ENCODE measurements around the gene FRMD5. TPM values are rescaled to one million over a fixed set of nuclear protein-coding genes. Genes with fewer than 3 reads are reported as not detected.
"Not testable (repeated sequence)": the region's sequence is repeated elsewhere in the genome, so short reads cannot be mapped to it uniquely, and the experiment has no call there.

The FRMD5 gene
- total RNA-seq, 1 experiment from 2014 or later: 27.2 TPM

GRCh38 chr15:44010089-44010488, 185.0 kb downstream of the FRMD5 start:
- no TSS peak for BruUV-seq (replicated peaks)
- TF ChIP-seq SP1 (IDR thresholded peaks at IDR 0.05; ENCODE audit: low read depth) (no peak), ATF3 (IDR thresholded peaks at IDR 0.05) (no peak), JUND (IDR thresholded peaks at IDR 0.05) (no peak)
- H3K4me1 ChIP-seq (ENCODE audit: control insufficient read depth in 1 of 2, insufficient read depth in 2 of 2, low read length in 2 of 2): peaks cover 14 to 30% of the 10 kb centered on the region in 2 experiments
- ATAC-seq (no peak), DNase-seq (ENCODE audit: low read depth, low spot score) (no peak)
- H3K9ac ChIP-seq (ENCODE audit: low read length): no peak overlapping the region
- H3K9me3 ChIP-seq (ENCODE audit: control insufficient read depth in 1 of 2, insufficient read depth in 1 of 2, low read depth in 1 of 2, low read length in 2 of 2): no peaks in the 10 kb centered on the region
- intact Hi-C loops (cut with micrococcal nuclease): no loop called here
- H3K36me3 ChIP-seq (ENCODE audit: control insufficient read depth in 1 of 2, insufficient read depth in 2 of 2, low read length in 2 of 2): no peaks in the 10 kb centered on the region
- H3K27me3 ChIP-seq (ENCODE audit: insufficient read depth, low read length): no peaks in the 10 kb centered on the region
- no peak overlapping the region for H2AFZ ChIP-seq (ENCODE audit: low read depth, low read length, poor library complexity, severe bottlenecking)
- no peaks in the 10 kb centered on the region for H3K9me2 ChIP-seq (ENCODE audit: insufficient read depth)
- H3K27ac ChIP-seq (ENCODE audit: low read depth, low read length): no peak overlapping the region
- no peaks in the 10 kb centered on the region for H4K20me1 ChIP-seq (ENCODE audit: insufficient read depth)
- H3K79me2 ChIP-seq (ENCODE audit: insufficient read depth, low read length): peaks cover 26% of the 10 kb centered on the region
- ChIA-PET POLR2A (no interaction called here), CTCF (no interaction called here), RAD21 (ENCODE audit: low non-redundant PET in 1 of 2, low total read pairs in 2 of 2, uncharacterized antibody in 2 of 2, unreplicated experiment in 2 of 2) (no interaction called here)
- H3K4me3 ChIP-seq (replicated peaks in 1 of 2; ENCODE audit: low read depth in 1 of 2, low read length in 2 of 2): no peak overlapping the region
- peak overlapping the region; percentile 62; the same call in 1 of the 2 replicates for H3K4me2 ChIP-seq (ENCODE audit: low read length)

DNA sequence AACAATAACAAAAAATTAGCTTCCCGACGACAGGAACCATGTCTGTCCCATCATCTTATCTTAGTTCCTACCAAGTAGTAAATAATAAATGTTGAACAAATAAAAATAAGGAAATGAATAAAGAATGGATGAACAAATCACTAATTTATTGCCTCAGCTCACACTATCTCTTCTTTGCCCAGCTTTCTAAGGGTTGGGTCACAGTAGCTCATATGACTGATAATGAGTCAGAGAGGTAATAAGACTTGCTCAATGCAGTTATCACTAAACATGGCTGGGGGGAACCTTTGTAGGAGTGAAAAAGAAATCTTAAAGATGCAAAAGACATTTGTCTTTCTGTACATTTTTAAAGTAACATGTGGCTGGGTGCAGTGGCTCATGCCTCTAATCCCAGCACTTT, 186.0 kb downstream of the FRMD5 start:
- ChIA-PET CTCF (no interaction called here), POLR2A (no interaction called here), RAD21 (ENCODE audit: low non-redundant PET in 1 of 2, low total read pairs in 2 of 2, uncharacterized antibody in 2 of 2, unreplicated experiment in 2 of 2) (no interaction called here)
- Histone ChIP-seq H3K4me1 (ENCODE audit: control insufficient read depth in 1 of 2, insufficient read depth in 2 of 2, low read length in 2 of 2) (peaks cover 14 to 30% of the 10 kb centered on the region in 2 experiments), H3K27me3 (ENCODE audit: insufficient read depth, low read length) (no peaks in the 10 kb centered on the region), H4K20me1 (ENCODE audit: insufficient read depth) (no peaks in the 10 kb centered on the region), H3K9me3 (ENCODE audit: control insufficient read depth in 1 of 2, insufficient read depth in 1 of 2, low read depth in 1 of 2, low read length in 2 of 2) (no peaks in the 10 kb centered on the region), H3K4me2 (ENCODE audit: low read length) (peak overlapping the region; percentile 62), H2AFZ (ENCODE audit: low read depth, low read length, poor library complexity, severe bottlenecking) (no peak overlapping the region), H3K36me3 (ENCODE audit: control insufficient read depth in 1 of 2, insufficient read depth in 2 of 2, low read length in 2 of 2) (no peaks in the 10 kb centered on the region), H3K4me3 (replicated peaks in 1 of 2; ENCODE audit: low read depth in 1 of 2, low read length in 2 of 2) (peak overlapping the region in 1 of 2 experiments; percentile 36; a peak in 1 of 4 replicates), H3K79me2 (ENCODE audit: insufficient read depth, low read length) (peaks cover 30% of the 10 kb centered on the region), H3K9ac (ENCODE audit: low read length) (peak overlapping the region; percentile 18), H3K9me2 (ENCODE audit: insufficient read depth) (no peaks in the 10 kb centered on the region), H3K27ac (ENCODE audit: low read depth, low read length) (peak overlapping the region; percentile 40; the same call in 1 of the 2 replicates)
- BruUV-seq (replicated peaks): no TSS peak
- TF ChIP-seq ZFX (IDR thresholded peaks at IDR 0.05): no peak
- peak; percentile 65 for TF ChIP-seq JUND (IDR thresholded peaks at IDR 0.05)
- no peak for TF ChIP-seq EZH2phosphoT487 (IDR thresholded peaks at IDR 0.05; ENCODE audit: borderline replicate concordance)
- TF ChIP-seq FOSL1 (IDR thresholded peaks at IDR 0.05; ENCODE audit: low read depth): peak; percentile 89
- TF ChIP-seq SP1 (IDR thresholded peaks at IDR 0.05; ENCODE audit: low read depth): peak; percentile 45; the same call in 1 of the 2 replicates
- TF ChIP-seq MAX (IDR thresholded peaks at IDR 0.05): no peak
- TF ChIP-seq CEBPB (IDR thresholded peaks at IDR 0.05; ENCODE audit: low read depth): peak; percentile 93
- 0 out of 2 replicates have a peak, but pooled peaks have one; percentile 16 for TF ChIP-seq SRF (IDR thresholded peaks at IDR 0.05; ENCODE audit: low read depth)
- no peak for TF ChIP-seq ATF3 (IDR thresholded peaks at IDR 0.05)
- peak; percentile 19 for TF ChIP-seq YY1 (IDR thresholded peaks at IDR 0.05; ENCODE audit: extremely low read depth, insufficient replicate concordance, low read depth, low read length)
- ATAC-seq (peak; percentile 95), DNase-seq (ENCODE audit: low read depth, low spot score) (peak; percentile 73)
- intact Hi-C loops (cut with micrococcal nuclease): no loop called here

DNA sequence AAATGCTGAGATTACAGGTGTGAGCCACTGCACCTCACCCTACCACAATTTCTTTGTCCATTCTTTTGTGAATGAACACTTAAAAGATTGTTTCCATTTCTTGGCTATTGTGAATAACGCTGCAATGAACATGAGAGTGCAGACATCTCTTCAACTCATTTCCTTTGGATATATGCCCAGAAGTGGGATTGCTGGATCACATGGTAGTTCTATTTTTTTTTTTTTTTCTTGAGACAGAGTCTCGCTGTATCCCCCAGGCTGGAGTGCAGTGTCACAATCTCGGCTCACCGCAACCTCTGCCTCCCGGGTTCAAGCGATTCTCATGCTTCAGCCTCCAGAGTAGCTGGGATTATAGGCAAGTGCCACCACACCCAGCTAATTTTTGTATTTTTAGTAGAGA, 194.8 kb downstream of the FRMD5 start:
- H3K4me3 ChIP-seq (replicated peaks in 1 of 2; ENCODE audit: low read depth in 1 of 2, low read length in 2 of 2); RAD21 ChIA-PET (ENCODE audit: low non-redundant PET in 1 of 2, low total read pairs in 2 of 2, uncharacterized antibody in 2 of 2, unreplicated experiment in 2 of 2); H2AFZ ChIP-seq (ENCODE audit: low read depth, low read length, poor library complexity, severe bottlenecking); H3K9ac ChIP-seq (ENCODE audit: low read length); CTCF ChIA-PET; intact Hi-C loops (cut with micrococcal nuclease); H3K27ac ChIP-seq (ENCODE audit: low read depth, low read length); H3K4me2 ChIP-seq (ENCODE audit: low read length); H3K4me1 ChIP-seq (ENCODE audit: control insufficient read depth in 1 of 2, insufficient read depth in 2 of 2, low read length in 2 of 2); H3K27me3 ChIP-seq (ENCODE audit: insufficient read depth, low read length); DNase-seq (ENCODE audit: low read depth, low spot score); H3K9me2 ChIP-seq (ENCODE audit: insufficient read depth); H4K20me1 ChIP-seq (ENCODE audit: insufficient read depth); POLR2A ChIA-PET; H3K9me3 ChIP-seq (ENCODE audit: control insufficient read depth in 1 of 2, insufficient read depth in 1 of 2, low read depth in 1 of 2, low read length in 2 of 2); H3K36me3 ChIP-seq (ENCODE audit: control insufficient read depth in 1 of 2, insufficient read depth in 2 of 2, low read length in 2 of 2); ATAC-seq; BruUV-seq (replicated peaks): not testable (repeated sequence)
- peaks cover 41% of the 10 kb centered on the region for H3K79me2 ChIP-seq (ENCODE audit: insufficient read depth, low read length)
